SK-N-SH (cell line): ENCODE measurements around the gene NACC1. TPM values are rescaled to one million over a fixed set of nuclear protein-coding genes. Genes with fewer than 3 reads are reported as not detected.

ENCODE experiments used
- CTCF ChIA-PET: fragments of 300-600, 350-600 bp; formaldehyde crosslinking; extraction: SDS; loops from one replicate; lab custom pipeline; 2021; lab: Yijun Ruan, JAX
- POLR2A ChIA-PET: fragments of 350-600 bp; sonication (Branson Sonifier 250); formaldehyde crosslinking; extraction: SDS; loops from one replicate; lab custom pipeline; 2020; ENCODE audit warnings: antibody characterized with exemption, inconsistent platforms; lab: Yijun Ruan, JAX
- DNase-seq: peaks from one replicate; pipeline ENCODE4 v3.0.0; 2012
- H2AFZ ChIP-seq: fragments of 200-600 bp; sonication (generic); 2 replicates; pipeline ENCODE4 v1.8.1; 2016; ENCODE audit warnings: antibody characterized with exemption, mild to moderate bottlenecking, low read depth
- H3F3A ChIP-seq: fragments of 200-600 bp; sonication (generic); replicated peaks from 2 replicates; pipeline ENCODE3; 2016; ENCODE audit warnings: antibody characterized with exemption, mild to moderate bottlenecking; ENCODE audit not compliant: insufficient read depth
- H3K27ac ChIP-seq, 2 experiments: fragments of 200-500 bp in 1 of 2; fragments of 200-600 bp in 1 of 2; sonication (Bioruptor generic) in 1 of 2; sonication (generic), shearing (Covaris generic) in 1 of 2; 2 replicates each; pipeline versions ENCODE4 v1.5.1 to v1.6.1; 2014 to 2016; ENCODE audit warnings: low read depth in 2 of 2, inconsistent platforms in 1 of 2, low read length in 1 of 2, mild to moderate bottlenecking in 1 of 2, mixed read lengths in 1 of 2
- H3K27me3 ChIP-seq: fragments of 200-600 bp; sonication (generic), shearing (Covaris generic); 2 replicates; pipeline ENCODE4 v1.6.1; 2016; ENCODE audit warnings: mixed run types; ENCODE audit not compliant: insufficient read depth
- H3K36me3 ChIP-seq, 2 experiments: fragments of 200-500 bp in 1 of 2; fragments of 200-600 bp in 1 of 2; sonication (Bioruptor generic) in 1 of 2; sonication (generic) in 1 of 2; replicated peaks in 1 of 2; 2 replicates each; pipeline versions ENCODE3 to v1.5.1; 2014 to 2016; ENCODE audit warnings: low read length in 1 of 2, mild to moderate bottlenecking in 1 of 2; ENCODE audit not compliant: insufficient read depth in 2 of 2, control insufficient read depth in 1 of 2
- H3K4me1 ChIP-seq, 2 experiments: fragments of 200-500 bp in 1 of 2; fragments of 200-600 bp in 1 of 2; sonication (Bioruptor generic) in 1 of 2; sonication (generic), shearing (Covaris generic) in 1 of 2; 2 replicates each; pipeline versions ENCODE4 v1.5.1 to v1.6.1; 2014 to 2016; ENCODE audit warnings: low read depth in 1 of 2, low read length in 1 of 2, mixed run types in 1 of 2; ENCODE audit not compliant: insufficient read depth in 2 of 2, control insufficient read depth in 1 of 2
- H3K4me2 ChIP-seq: fragments of 200-600 bp; sonication (generic), shearing (Covaris generic); 2 replicates; pipeline ENCODE4 v1.6.1; 2017; ENCODE audit warnings: mixed run types
- H3K4me3 ChIP-seq, 2 experiments: fragments of 200-500 bp in 1 of 2; fragments of 200-600 bp in 1 of 2; sonication (Bioruptor generic) in 1 of 2; sonication (generic), shearing (Covaris generic) in 1 of 2; 2 replicates each; pipeline versions ENCODE4 v1.5.1 to v1.8.1; 2014 to 2016; ENCODE audit warnings: low read depth in 2 of 2, inconsistent platforms in 1 of 2, low read length in 1 of 2, mild to moderate bottlenecking in 1 of 2, mixed read lengths in 1 of 2, moderate library complexity in 1 of 2
- H3K79me2 ChIP-seq: fragments of 200-600 bp; sonication (generic); 2 replicates; pipeline ENCODE4 v1.8.1; 2017; ENCODE audit warnings: mild to moderate bottlenecking; ENCODE audit not compliant: insufficient read depth
- H3K9ac ChIP-seq: fragments of 200-600 bp; sonication (generic); 2 replicates; pipeline ENCODE4 v1.6.1; 2017; ENCODE audit warnings: mixed run types
- H3K9me2 ChIP-seq: fragments of 200-600 bp; sonication (generic); 2 replicates; pipeline ENCODE4 v1.6.1; 2017; ENCODE audit warnings: mixed run types
- H3K9me3 ChIP-seq: fragments of 200-600 bp; sonication (generic); 2 replicates; pipeline ENCODE4 v1.6.1; 2017; ENCODE audit warnings: mixed run types, mild to moderate bottlenecking, moderate library complexity
- H4K20me1 ChIP-seq: fragments of 200-600 bp; sonication (generic); 2 replicates; pipeline ENCODE4 v1.6.1; 2017; ENCODE audit warnings: mild to moderate bottlenecking, mixed run types; ENCODE audit not compliant: insufficient read depth
- CHD2 ChIP-seq: fragments of 150-350 bp; IDR thresholded peaks from 2 replicates; pipeline ENCODE4 v1.6.1; 2018; ENCODE audit warnings: low read length; ENCODE audit not compliant: partially characterized antibody
- EP300 ChIP-seq, 2 experiments: IDR thresholded peaks; 2 replicates each; pipeline versions ENCODE4 v1.4.0 to v1.6.1; 2012; ENCODE audit warnings: borderline replicate concordance in 1 of 2, low read depth in 1 of 2, low read length in 1 of 2
- EZH2phosphoT487 ChIP-seq: fragments of 200-600 bp; sonication (generic); IDR thresholded peaks from 2 replicates; pipeline ENCODE4 v1.6.1; 2017; ENCODE audit warnings: low read depth, mixed run types, mild to moderate bottlenecking, antibody characterized with exemption, moderate library complexity, borderline replicate concordance
- GATA2 ChIP-seq: sonication (generic); formaldehyde crosslinking; IDR thresholded peaks from 2 replicates; pipeline ENCODE4 v1.5.0; 2020; ENCODE audit warnings: mild to moderate bottlenecking, missing genetic modification reagents
- MAX ChIP-seq: IDR thresholded peaks from 2 replicates; pipeline ENCODE4 v1.4.0; 2012; ENCODE audit warnings: low read depth
- MEF2A ChIP-seq: IDR thresholded peaks from 2 replicates; pipeline ENCODE4 v1.4.0; 2012; ENCODE audit warnings: low read depth, borderline replicate concordance
- POLR2AphosphoS5 ChIP-seq: IDR thresholded peaks from 2 replicates; pipeline ENCODE4 v1.6.1; 2012; ENCODE audit warnings: low read depth, low read length
- RCOR1 ChIP-seq: fragments of 150-350 bp; IDR thresholded peaks from 2 replicates; pipeline ENCODE4 v1.6.1; 2017; ENCODE audit warnings: antibody characterized with exemption, low read length
- RFX5 ChIP-seq: IDR thresholded peaks from 2 replicates; pipeline ENCODE4 v1.6.1; 2012; ENCODE audit warnings: mild to moderate bottlenecking, improper control_type of control experiment, low read length
- SIN3A ChIP-seq: IDR thresholded peaks from 2 replicates; pipeline ENCODE4 v1.6.1; 2012; ENCODE audit warnings: low read depth, mild to moderate bottlenecking, low read length, moderate library complexity, borderline replicate concordance
- SMC3 ChIP-seq: IDR thresholded peaks from 2 replicates; pipeline ENCODE4 v1.6.1; 2012; ENCODE audit warnings: low read depth, low read length, improper control_type of control experiment
- TCF12 ChIP-seq: IDR thresholded peaks from 2 replicates; pipeline ENCODE4 v1.4.0; 2012
- TEAD4 ChIP-seq: IDR thresholded peaks from 2 replicates; pipeline ENCODE4 v1.4.0; 2012; ENCODE audit warnings: mild to moderate bottlenecking, borderline replicate concordance; ENCODE audit not compliant: insufficient read depth
- YY1 ChIP-seq: IDR thresholded peaks from 2 replicates; pipeline ENCODE4 v1.4.0; 2012; ENCODE audit warnings: low read depth, mild to moderate bottlenecking
- WGBS: methylation state at CpG from one replicate; pipeline ENCODE4 v1.1.6; 2017; ENCODE audit warnings: low lambda C conversion rate; 5-methylcytosine and 5-hydroxymethylcytosine counted together
- polyA plus RNA-seq, 3 experiments: library from polyadenylated mRNA; depleted of rRNA; stranded (reverse); fragments of >200 nt; gene quantifications; 2 replicates each; pipeline ENCODE4 v1.2.3, GENCODE V29; 2012
- TF ChIP-seq, protein P1 (sequence below): IDR thresholded peaks from 2 replicates; pipeline ENCODE4; 2012
- TF ChIP-seq, protein P2 (sequence below): IDR thresholded peaks from 2 replicates; pipeline ENCODE4 v1.4.0; 2012; ENCODE audit warnings: low read depth, borderline replicate concordance
- TF ChIP-seq, protein P3 (sequence below): IDR thresholded peaks from 2 replicates; pipeline ENCODE4 v1.4.0; 2012; ENCODE audit warnings: low read depth, borderline replicate concordance

Gene NACC1
- polyA plus RNA-seq, 1 of the 3 experiments (the other 2 are of a cell fraction): 127 TPM

DNA sequence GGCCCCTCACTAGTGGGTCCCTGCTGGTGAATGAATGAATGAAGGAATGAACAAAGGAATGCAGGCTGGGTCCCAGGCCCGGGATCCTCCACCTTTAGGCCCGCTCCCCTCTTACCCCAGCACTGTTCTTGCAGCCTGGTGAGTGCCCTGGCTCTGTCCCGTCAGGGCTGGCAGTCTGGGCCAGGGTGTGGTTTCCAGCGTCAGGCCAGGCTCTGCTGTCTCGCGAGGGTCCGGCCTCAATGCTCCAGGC is 15.7 kb upstream of the NACC1 start:
- H3K4me1 ChIP-seq: peaks cover 0 to 24% of the 10 kb centered on the region in 2 experiments; a peak in 3 of 4 replicates
- H2AFZ ChIP-seq: peak overlapping the region; percentile 32; the same call in 1 of the 2 replicates
- H3K9me2 ChIP-seq: no peaks in the 10 kb centered on the region
- H3K9ac ChIP-seq: peak overlapping the region; percentile 71
- H3K4me3 ChIP-seq: peak overlapping the region; percentile 42 to 51
- H3K79me2 ChIP-seq: peaks cover 12% of the 10 kb centered on the region; the same call in 1 of the 2 replicates
- peaks cover 0 to 15% of the 10 kb centered on the region in 2 experiments for H3K36me3 ChIP-seq
- no peaks in the 10 kb centered on the region for H3K27me3 ChIP-seq
- no peaks in the 10 kb centered on the region for H3K9me3 ChIP-seq
- peak overlapping the region; percentile 40 to 92 for H3K27ac ChIP-seq
- ChIA-PET CTCF (interaction anchor here (0.7 to 9.5 kb wide), 4 partner anchors 9 to 137 kb away, joined by 3 to 76 read pairs (median 11); no protein-coding TSS in a partner anchor), POLR2A (no interaction called here)
- H4K20me1 ChIP-seq: no peaks in the 10 kb centered on the region
- peaks cover 5% of the 10 kb centered on the region for H3F3A ChIP-seq
- H3K4me2 ChIP-seq: peak overlapping the region; percentile 81
- no peak for TF ChIP-seq TEAD4
- TF ChIP-seq EZH2phosphoT487: no peak
- TF ChIP-seq, protein P1, sequence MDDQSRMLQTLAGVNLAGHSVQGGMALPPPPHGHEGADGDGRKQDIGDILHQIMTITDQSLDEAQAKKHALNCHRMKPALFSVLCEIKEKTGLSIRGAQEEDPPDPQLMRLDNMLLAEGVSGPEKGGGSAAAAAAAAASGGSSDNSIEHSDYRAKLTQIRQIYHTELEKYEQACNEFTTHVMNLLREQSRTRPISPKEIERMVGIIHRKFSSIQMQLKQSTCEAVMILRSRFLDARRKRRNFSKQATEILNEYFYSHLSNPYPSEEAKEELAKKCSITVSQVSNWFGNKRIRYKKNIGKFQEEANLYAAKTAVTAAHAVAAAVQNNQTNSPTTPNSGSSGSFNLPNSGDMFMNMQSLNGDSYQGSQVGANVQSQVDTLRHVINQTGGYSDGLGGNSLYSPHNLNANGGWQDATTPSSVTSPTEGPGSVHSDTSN: no peak
- TF ChIP-seq, protein P2, sequence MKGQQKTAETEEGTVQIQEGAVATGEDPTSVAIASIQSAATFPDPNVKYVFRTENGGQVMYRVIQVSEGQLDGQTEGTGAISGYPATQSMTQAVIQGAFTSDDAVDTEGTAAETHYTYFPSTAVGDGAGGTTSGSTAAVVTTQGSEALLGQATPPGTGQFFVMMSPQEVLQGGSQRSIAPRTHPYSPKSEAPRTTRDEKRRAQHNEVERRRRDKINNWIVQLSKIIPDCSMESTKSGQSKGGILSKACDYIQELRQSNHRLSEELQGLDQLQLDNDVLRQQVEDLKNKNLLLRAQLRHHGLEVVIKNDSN: no peak
- TF ChIP-seq, protein P3, sequence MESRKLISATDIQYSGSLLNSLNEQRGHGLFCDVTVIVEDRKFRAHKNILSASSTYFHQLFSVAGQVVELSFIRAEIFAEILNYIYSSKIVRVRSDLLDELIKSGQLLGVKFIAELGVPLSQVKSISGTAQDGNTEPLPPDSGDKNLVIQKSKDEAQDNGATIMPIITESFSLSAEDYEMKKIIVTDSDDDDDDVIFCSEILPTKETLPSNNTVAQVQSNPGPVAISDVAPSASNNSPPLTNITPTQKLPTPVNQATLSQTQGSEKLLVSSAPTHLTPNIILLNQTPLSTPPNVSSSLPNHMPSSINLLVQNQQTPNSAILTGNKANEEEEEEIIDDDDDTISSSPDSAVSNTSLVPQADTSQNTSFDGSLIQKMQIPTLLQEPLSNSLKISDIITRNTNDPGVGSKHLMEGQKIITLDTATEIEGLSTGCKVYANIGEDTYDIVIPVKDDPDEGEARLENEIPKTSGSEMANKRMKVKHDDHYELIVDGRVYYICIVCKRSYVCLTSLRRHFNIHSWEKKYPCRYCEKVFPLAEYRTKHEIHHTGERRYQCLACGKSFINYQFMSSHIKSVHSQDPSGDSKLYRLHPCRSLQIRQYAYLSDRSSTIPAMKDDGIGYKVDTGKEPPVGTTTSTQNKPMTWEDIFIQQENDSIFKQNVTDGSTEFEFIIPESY: peak; percentile 84
- TF ChIP-seq CHD2: peak; percentile 98
- TF ChIP-seq RFX5: no peak
- DNase-seq: no peak
- WGBS: 20% methylated on average over 1 of the region's 7 CpGs

DNA sequence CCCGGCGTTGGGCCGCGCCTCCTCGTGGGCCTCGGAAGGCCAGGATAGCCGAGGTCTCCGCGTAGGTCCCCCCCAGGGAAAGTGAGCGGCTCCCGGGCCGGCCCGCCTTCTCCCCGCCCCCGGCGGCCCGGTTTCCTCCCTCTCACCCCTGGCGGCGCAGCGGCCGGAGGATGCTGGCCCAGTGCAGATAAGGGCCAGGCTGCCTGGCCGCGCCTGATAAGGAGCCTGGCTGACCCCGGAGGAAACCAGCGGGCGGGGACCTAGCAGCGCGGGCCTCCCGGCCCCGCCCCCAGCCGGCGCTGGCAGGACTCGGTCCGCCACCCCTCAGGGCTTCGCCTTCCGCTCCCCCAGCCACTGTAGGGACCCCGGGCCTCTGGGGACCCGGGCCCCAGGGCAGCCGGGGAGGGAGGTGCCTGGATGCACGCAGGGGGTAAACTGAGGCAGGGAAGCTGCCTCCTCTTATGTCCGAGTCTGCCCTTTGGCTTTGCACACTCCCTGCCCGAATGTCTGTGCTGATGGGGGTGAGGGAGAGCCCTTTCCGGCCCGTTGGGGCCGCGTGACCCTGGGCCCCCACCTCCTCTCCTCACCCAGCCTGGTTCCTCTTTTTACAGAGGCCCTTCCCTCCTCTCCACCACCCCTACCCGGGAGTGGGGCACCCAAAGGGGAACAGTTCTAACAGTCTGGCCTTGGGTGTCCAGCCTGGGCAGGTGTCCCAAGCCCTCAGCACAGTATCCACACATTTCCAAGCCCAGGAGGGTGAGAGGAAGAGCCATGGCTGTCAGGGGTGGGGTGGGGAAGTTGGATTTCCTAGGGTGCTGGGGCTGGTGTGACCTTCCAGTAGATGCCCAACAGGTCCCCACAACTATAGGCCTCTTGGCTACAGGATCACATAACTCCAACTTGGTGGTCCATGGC is 15.1 kb upstream of the NACC1 start, which contains the start of gene LYL1:
LYL1 (minus strand) TSS at position 193 of the 915 bp plus-strand sequence. CDS start 1,687 bp downstream, outside the sequence.
- Histone ChIP-seq H4K20me1 (no peaks in the 10 kb centered on the region), H3K4me2 (peak within 1 kb of the TSS; percentile 81), H3K9ac (peak within 1 kb of the TSS; percentile 71), H2AFZ (peak within 1 kb of the TSS; percentile 32; the same call in 1 of the 2 replicates), H3K79me2 (peaks cover 12% of the 10 kb centered on the region; the same call in 1 of the 2 replicates), H3K4me3 (peak within 1 kb of the TSS; percentile 42 to 51), H3K9me3 (no peaks in the 10 kb centered on the region), H3K36me3 (peaks cover 0 to 15% of the 10 kb centered on the region in 2 experiments), H3K9me2 (no peaks in the 10 kb centered on the region), H3F3A (peaks cover 5% of the 10 kb centered on the region), H3K4me1 (peaks cover 0 to 24% of the 10 kb centered on the region in 2 experiments; a peak in 3 of 4 replicates), H3K27ac (peak within 1 kb of the TSS; percentile 40 to 92), H3K27me3 (no peaks in the 10 kb centered on the region)
- CTCF ChIA-PET: interaction anchor here (0.7 to 9.5 kb wide), 7 partner anchors 10 to 139 kb away, joined by 3 to 76 read pairs (median 10); no protein-coding TSS in a partner anchor
- WGBS: 20% methylated on average over 23 of the region's 47 CpGs
- DNase-seq: peak; percentile 97
- POLR2A ChIA-PET: no interaction called here
- TF ChIP-seq YY1: 0 out of 2 replicates have a peak, but pooled peaks have one; percentile 24
- TF ChIP-seq, protein P3: no peak
- TF ChIP-seq EP300 (IDR thresholded peaks at IDR 0.05; ENCODE audit: borderline replicate concordance in 1 of 2, low read depth in 1 of 2, low read length in 1 of 2): peak in 1 of 2 experiments; percentile 56; a peak in 1 of 4 replicates
- TF ChIP-seq CHD2: no peak
- TF ChIP-seq MAX: peak; percentile 74
- no peak for TF ChIP-seq SMC3
- TF ChIP-seq RCOR1: peak; percentile 40; the same call in 1 of the 2 replicates
- no peak for TF ChIP-seq TCF12
- TF ChIP-seq SIN3A: no peak
- peak; percentile 33; the same call in 1 of the 2 replicates for TF ChIP-seq POLR2AphosphoS5
- TF ChIP-seq MEF2A: no peak
- TF ChIP-seq, protein P2: no peak
- peak; percentile 97 for TF ChIP-seq GATA2 (CRISPR knock-in tag)
